HepG2 (cell line): Measurements from ENCODE around the gene TMEM131L. TPM values are rescaled to one million over a fixed set of nuclear protein-coding genes. Genes with fewer than 3 reads are reported as not detected.

ENCODE experiments used
- ATAC-seq: fragments of 200-7000 bp; cut with Tn5 transposase; 3 replicates; pipeline ENCODE4 v1.9.1; 2020; ENCODE audit warnings: mild to moderate bottlenecking, moderate library complexity
- BruUV-seq: library from RNA; stranded (reverse); fragments of 400-500 nt; replicated peaks from 2 replicates; lab custom pipeline; 2021; lab: Mats Ljungman, UMichigan
- CTCF ChIA-PET: fragments of 300-600 bp; formaldehyde crosslinking; extraction: SDS; loops from one replicate; lab custom pipeline; 2021; ENCODE audit warnings: low total read pairs, inconsistent platforms, low intra/inter-chr PET ratio; lab: Yijun Ruan, JAX
- POLR2A ChIA-PET: fragments of 350-600 bp; sonication (Branson Sonifier 250); formaldehyde crosslinking; loops from one replicate; lab custom pipeline; 2020; ENCODE audit warnings: antibody characterized with exemption, inconsistent platforms; lab: Yijun Ruan, JAX
- DNase-seq: peaks from one replicate; pipeline ENCODE4 v3.0.0-alpha.2; 2015; ENCODE audit warnings: low spot score
- FAIRE-seq: peaks from 3 replicates; lab custom pipeline; 2011; peaks lifted over from hg19 to GRCh38; lab: Jason Lieb, UNC
- H2AFZ ChIP-seq: one replicate; pipeline ENCODE4 v1.6.1; 2011; ENCODE audit warnings: low read length, inconsistent platforms
- H3K27ac ChIP-seq: fragments of 300-600 bp; 3 replicates; pipeline ENCODE4 v1.8.0; 2011; ENCODE audit warnings: mixed run types, mild to moderate bottlenecking, mixed read lengths, low read length, inconsistent platforms; ENCODE audit not compliant: insufficient read depth; ENCODE audit errors: extremely low read length
- H3K27me3 ChIP-seq, 2 experiments: fragments of 200-600 bp in 1 of 2; 2 replicates in 1 of 2; 3 replicates in 1 of 2; pipeline versions ENCODE4 v1.6.0 to v1.8.0; 2011; ENCODE audit warnings: low read length in 2 of 2, mild to moderate bottlenecking in 2 of 2, moderate library complexity in 2 of 2, inconsistent platforms in 1 of 2; ENCODE audit not compliant: insufficient read depth in 2 of 2, control insufficient read depth in 1 of 2
- H3K36me3 ChIP-seq, 2 experiments: fragments of 200-600 bp in 1 of 2; replicated peaks in 1 of 2; 2 replicates in 1 of 2; 3 replicates in 1 of 2; pipeline versions ENCODE4 v1.5.1 to v1.8.0; 2011; ENCODE audit warnings: low read length in 2 of 2, inconsistent platforms in 1 of 2; ENCODE audit not compliant: insufficient read depth in 2 of 2, control insufficient read depth in 1 of 2
- H3K4me1 ChIP-seq: 2 replicates; pipeline ENCODE4 v1.5.1; 2012; ENCODE audit warnings: low read length, inconsistent platforms; ENCODE audit not compliant: insufficient read depth
- H3K4me2 ChIP-seq: 2 replicates; pipeline ENCODE4 v1.6.0; 2011; ENCODE audit warnings: low read depth, low read length, inconsistent platforms
- H3K4me3 ChIP-seq, 3 experiments: fragments of 200-600 bp in 1 of 3; sonication (generic), shearing (Covaris generic) in 1 of 3; replicated peaks in 1 of 3; 2 replicates each; pipeline ENCODE4 v1.5.1; 2011 to 2016; ENCODE audit warnings: low read length in 3 of 3, inconsistent platforms in 2 of 3, low read depth in 2 of 3, mild to moderate bottlenecking in 2 of 3, control low read depth in 1 of 3, mixed read lengths in 1 of 3; ENCODE audit not compliant: insufficient read depth in 1 of 3
- H3K79me2 ChIP-seq: one replicate; pipeline ENCODE4 v1.6.1; 2011; ENCODE audit warnings: low read length, inconsistent platforms; ENCODE audit not compliant: insufficient read depth
- H3K9ac ChIP-seq: 2 replicates; pipeline ENCODE4 v1.6.0; 2011; ENCODE audit warnings: mild to moderate bottlenecking, low read depth, low read length, inconsistent platforms; ENCODE audit not compliant: insufficient read depth
- H3K9me3 ChIP-seq: 2 replicates; pipeline ENCODE4 v1.5.1; 2012; ENCODE audit warnings: mild to moderate bottlenecking, low read length
- H4K20me1 ChIP-seq: 2 replicates; pipeline ENCODE4 v1.6.0; 2011; ENCODE audit warnings: inconsistent platforms, mild to moderate bottlenecking, low read length, moderate library complexity; ENCODE audit not compliant: insufficient read depth
- MXD4 ChIP-seq: IDR thresholded peaks from 2 replicates; pipeline ENCODE4 v1.6.1; 2016; ENCODE audit warnings: mild to moderate bottlenecking, missing biosample characterization, missing genetic modification reagents
- SALL1 ChIP-seq: sonication (generic); formaldehyde crosslinking; IDR thresholded peaks from 2 replicates; pipeline ENCODE4 v1.8.0; 2022; ENCODE audit warnings: mild to moderate bottlenecking, missing genetic modification reagents
- ZNF10 ChIP-seq: sonication (generic); formaldehyde crosslinking; IDR thresholded peaks from 2 replicates; pipeline ENCODE4 v1.4.0; 2020; ENCODE audit warnings: mild to moderate bottlenecking, low read depth, missing genetic modification reagents, borderline replicate concordance
- WGBS: methylation state at CpG from one replicate; pipeline ENCODE4 v1.1.6; 2017; ENCODE audit warnings: low lambda C conversion rate; 5-methylcytosine and 5-hydroxymethylcytosine counted together
- in situ Hi-C: cut with HindIII; loops from 2 replicates; pipeline ENCODE4 v1.10.0; 2017; ENCODE audit warnings: low pct_unique_long_range_greater_than_20kb; ENCODE audit not compliant: extremely low pct_ligation_motif_present
- intact Hi-C: fragments of 100-400 bp; cut with micrococcal nuclease; formaldehyde crosslinking; loops from one replicate; pipeline ENCODE4 v1.10.0; 2022; ENCODE audit not compliant: unreplicated experiment
- polyA plus RNA-seq, 8 experiments: library from polyadenylated mRNA; depleted of rRNA in 3 of 8; stranded (reverse) in 7 of 8; unstranded in 1 of 8; fragments of >200 nt; fragmentation: Illumina TruSeq in 4 of 8; extraction: Trizol in 4 of 8; gene quantifications; 2 replicates each; pipeline versions ENCODE4 v1.2.1 to v1.2.3, GENCODE V29; 2011 to 2016; ENCODE audit warnings: low read depth in 4 of 8, missing spikeins in 1 of 8, mixed read lengths in 1 of 8; ENCODE audit not compliant: insufficient read depth in 1 of 8
- total RNA-seq, 5 experiments: library from RNA; depleted of rRNA; stranded (reverse); fragments of >200 nt; fragmentation: Illumina TruSeq; extraction: Trizol; gene quantifications; 2 replicates each; pipeline ENCODE4 v1.2.3, GENCODE V29; 2016; ENCODE audit warnings: low read depth in 1 of 5
- TF ChIP-seq, protein P1 (sequence below): sonication (generic); formaldehyde crosslinking; IDR thresholded peaks from 2 replicates; pipeline ENCODE4 v1.8.1; 2022; ENCODE audit warnings: low read depth, mild to moderate bottlenecking, missing genetic modification reagents
- TF ChIP-seq, protein P2 (sequence below): sonication (generic); formaldehyde crosslinking; IDR thresholded peaks from 2 replicates; pipeline ENCODE4 v1.5.0; 2020; ENCODE audit warnings: missing genetic modification reagents
- TF ChIP-seq, protein P3 (sequence below): sonication (generic); formaldehyde crosslinking; IDR thresholded peaks from 2 replicates; pipeline ENCODE4 v1.5.1; 2020; ENCODE audit warnings: missing genetic modification reagents, mild to moderate bottlenecking, borderline replicate concordance

TMEM131L gene
- total and polyA plus RNA-seq, 2 of the 13 experiments (the other 11 are each of a cell fraction or from before 2014, with no cell fraction given), result 2.2 to 4.5 TPM

DNA sequence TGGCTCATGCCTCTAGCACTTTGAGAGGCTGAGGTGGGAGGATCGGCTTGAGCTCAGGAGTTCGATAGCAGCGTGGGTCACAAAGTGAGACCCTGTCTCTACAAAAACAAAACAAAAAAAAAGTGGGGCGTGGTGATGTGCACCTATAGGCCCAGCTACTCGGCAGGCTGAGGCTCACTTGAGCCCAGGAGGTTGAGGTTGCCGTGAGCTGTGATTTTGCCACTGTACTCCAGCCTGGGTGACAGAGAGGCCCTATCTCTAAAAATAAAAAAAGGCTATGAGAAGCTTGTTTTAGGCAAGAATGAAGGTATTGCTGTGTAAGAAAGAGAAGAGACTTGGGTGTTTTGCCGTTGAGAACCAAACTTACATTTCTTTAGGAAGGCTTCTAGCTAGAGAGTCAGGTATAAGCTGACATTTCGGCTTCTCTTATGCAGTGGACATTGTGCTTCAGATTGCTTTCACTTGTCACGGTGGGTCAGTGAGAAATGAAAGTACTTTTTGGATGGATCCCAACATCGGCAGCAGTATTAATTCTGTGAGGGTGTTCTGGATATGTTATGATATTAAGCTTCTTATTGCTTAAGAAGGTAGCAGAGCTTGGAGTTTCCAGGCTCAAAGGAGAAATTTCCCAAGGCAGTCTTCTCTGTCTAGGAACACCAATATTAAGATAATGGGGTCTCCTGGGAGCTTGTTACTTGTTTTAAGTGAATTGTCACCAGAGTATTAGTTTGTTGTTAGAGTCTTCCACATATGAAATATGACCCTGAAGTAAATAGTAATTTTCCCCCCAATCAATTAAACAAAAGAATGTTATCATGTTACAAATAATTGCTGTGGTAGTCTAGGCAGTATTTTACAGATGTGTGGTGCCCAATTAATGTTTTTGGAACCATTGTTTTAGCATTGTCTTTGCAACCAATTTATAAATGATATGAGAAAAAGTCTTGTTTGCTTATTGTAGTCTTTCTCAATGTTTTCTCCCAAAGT is 17.6 kb downstream of the TMEM131L start (continued):
- TF ChIP-seq, protein P1, sequence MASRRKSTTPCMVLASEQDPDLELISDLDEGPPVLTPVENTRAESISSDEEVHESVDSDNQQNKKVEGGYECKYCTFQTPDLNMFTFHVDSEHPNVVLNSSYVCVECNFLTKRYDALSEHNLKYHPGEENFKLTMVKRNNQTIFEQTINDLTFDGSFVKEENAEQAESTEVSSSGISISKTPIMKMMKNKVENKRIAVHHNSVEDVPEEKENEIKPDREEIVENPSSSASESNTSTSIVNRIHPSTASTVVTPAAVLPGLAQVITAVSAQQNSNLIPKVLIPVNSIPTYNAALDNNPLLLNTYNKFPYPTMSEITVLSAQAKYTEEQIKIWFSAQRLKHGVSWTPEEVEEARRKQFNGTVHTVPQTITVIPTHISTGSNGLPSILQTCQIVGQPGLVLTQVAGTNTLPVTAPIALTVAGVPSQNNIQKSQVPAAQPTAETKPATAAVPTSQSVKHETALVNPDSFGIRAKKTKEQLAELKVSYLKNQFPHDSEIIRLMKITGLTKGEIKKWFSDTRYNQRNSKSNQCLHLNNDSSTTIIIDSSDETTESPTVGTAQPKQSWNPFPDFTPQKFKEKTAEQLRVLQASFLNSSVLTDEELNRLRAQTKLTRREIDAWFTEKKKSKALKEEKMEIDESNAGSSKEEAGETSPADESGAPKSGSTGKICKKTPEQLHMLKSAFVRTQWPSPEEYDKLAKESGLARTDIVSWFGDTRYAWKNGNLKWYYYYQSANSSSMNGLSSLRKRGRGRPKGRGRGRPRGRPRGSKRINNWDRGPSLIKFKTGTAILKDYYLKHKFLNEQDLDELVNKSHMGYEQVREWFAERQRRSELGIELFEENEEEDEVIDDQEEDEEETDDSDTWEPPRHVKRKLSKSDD (CRISPR knock-in tag), result no peak

DNA sequence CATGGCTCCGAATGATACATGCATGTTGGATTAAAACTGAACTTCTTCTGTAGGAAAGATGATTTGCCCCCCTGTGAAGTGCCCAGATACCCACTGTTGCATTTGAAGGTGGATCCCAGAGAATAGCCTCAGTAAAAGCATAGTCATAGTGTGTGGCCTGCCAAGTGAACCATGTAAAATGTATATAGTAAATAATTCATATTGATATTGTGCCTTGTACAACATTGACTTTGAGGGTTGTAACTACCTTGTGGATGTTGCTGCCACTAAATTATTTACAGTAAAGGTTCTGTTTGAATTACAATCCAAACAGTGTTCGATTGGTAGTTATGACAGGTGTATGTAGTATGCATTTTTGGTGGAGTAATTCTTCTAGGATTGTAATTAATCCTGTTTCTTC is 19.2 kb downstream of the TMEM131L start:
- 94% methylated on average over 2 of the region's 2 CpGs for WGBS
- Histone ChIP-seq H3K79me2 (no peaks in the 10 kb centered on the region), H3K4me3 (no peak overlapping the region), H3K27me3 (no peaks in the 10 kb centered on the region), H3K4me2 (no peak overlapping the region), H2AFZ (no peak overlapping the region), H3K27ac (no peak overlapping the region), H4K20me1 (no peaks in the 10 kb centered on the region), H3K36me3 (no peaks in the 10 kb centered on the region; a peak in 1 of 5 replicates), H3K4me1 (peaks cover 17% of the 10 kb centered on the region), H3K9me3 (no peaks in the 10 kb centered on the region), H3K9ac (no peak overlapping the region)
- intact Hi-C loops, result no loop called here
- DNase-seq, result no peak
- in situ Hi-C loops, result no loop called here
- no peak for ATAC-seq
- ChIA-PET POLR2A (no interaction called here), CTCF (no interaction called here)
- TF ChIP-seq MXD4 (CRISPR knock-in tag) (no peak), ZNF10 (no peak), SALL1 (no peak)
- TF ChIP-seq, protein P2, sequence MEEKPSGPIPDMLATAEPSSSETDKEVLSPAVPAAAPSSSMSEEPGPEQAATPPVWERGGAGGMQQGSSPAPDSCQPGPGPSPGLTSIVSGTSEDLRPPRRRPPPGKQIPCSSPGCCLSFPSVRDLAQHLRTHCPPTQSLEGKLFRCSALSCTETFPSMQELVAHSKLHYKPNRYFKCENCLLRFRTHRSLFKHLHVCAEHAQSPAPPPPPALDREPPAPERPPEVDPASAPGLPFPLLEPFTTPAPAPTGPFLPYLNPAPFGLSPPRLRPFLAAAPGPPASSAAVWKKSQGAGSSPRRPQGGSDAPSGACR (CRISPR knock-in tag), result no peak
- TF ChIP-seq, protein P3, sequence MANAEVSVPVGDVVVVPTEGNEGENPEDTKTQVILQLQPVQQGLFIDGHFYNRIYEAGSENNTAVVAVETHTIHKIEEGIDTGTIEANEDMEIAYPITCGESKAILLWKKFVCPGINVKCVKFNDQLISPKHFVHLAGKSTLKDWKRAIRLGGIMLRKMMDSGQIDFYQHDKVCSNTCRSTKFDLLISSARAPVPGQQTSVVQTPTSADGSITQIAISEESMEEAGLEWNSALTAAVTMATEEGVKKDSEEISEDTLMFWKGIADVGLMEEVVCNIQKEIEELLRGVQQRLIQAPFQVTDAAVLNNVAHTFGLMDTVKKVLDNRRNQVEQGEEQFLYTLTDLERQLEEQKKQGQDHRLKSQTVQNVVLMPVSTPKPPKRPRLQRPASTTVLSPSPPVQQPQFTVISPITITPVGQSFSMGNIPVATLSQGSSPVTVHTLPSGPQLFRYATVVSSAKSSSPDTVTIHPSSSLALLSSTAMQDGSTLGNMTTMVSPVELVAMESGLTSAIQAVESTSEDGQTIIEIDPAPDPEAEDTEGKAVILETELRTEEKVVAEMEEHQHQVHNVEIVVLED (CRISPR knock-in tag), result no peak
- FAIRE-seq, result no peak
- BruUV-seq, result no TSS peak
